ENCODE results near the gene HDDC3. TPM values are rescaled to one million over a fixed set of nuclear protein-coding genes. Genes with fewer than 3 reads are reported as not detected.

Gene HDDC3
- total RNA-seq, 1 experiment from 2014 or later: 51.9 TPM

GRCh38 chr15:90956274-90957030 lies 24.1 kb upstream of the HDDC3 start:
- Histone ChIP-seq H3K4me3 (no peak overlapping the region), H3K9me3 (no peaks in the 10 kb centered on the region), H3K27me3 (no peaks in the 10 kb centered on the region), H3K36me3 (peaks cover 45% of the 10 kb centered on the region)
- DNase-seq: no peak

- DNase-seq: no peak
- H3K36me3 ChIP-seq: peaks cover 44% of the 10 kb centered on the region
- H3K27me3 ChIP-seq: no peaks in the 10 kb centered on the region
- peak overlapping the region; percentile 89 for H3K4me3 ChIP-seq
- no peaks in the 10 kb centered on the region for H3K9me3 ChIP-seq
Measured at GRCh38 chr15:90955624-90956273, 23.4 kb upstream of the HDDC3 start.

GRCh38 chr15:90954712-90955623 lies 22.6 kb upstream of the HDDC3 start, which contains the start of gene RCCD1:
Gene RCCD1, plus strand, starts transcription at chr15:90954884. Its CDS starts 1,851 bp downstream, at chr15:90956735.
- no peaks in the 10 kb centered on the region for H3K27me3 ChIP-seq
- H3K4me3 ChIP-seq: peak within 1 kb of the TSS; percentile 89
- no peaks in the 10 kb centered on the region for H3K9me3 ChIP-seq
- H3K36me3 ChIP-seq: peaks cover 48% of the 10 kb centered on the region
- peak; percentile 97 for DNase-seq

GRCh38 chr15:90953947-90954711 lies 21.8 kb upstream of the HDDC3 start:
- Histone ChIP-seq H3K36me3 (peaks cover 53% of the 10 kb centered on the region), H3K4me3 (no peak overlapping the region; the same call in 1 of the 2 replicates), H3K9me3 (no peaks in the 10 kb centered on the region), H3K27me3 (no peaks in the 10 kb centered on the region)
- no peak for DNase-seq

GRCh38 chr15:90952901-90953677 lies 20.7 kb upstream of the HDDC3 start:
- no peak for DNase-seq
- Histone ChIP-seq H3K27me3 (no peaks in the 10 kb centered on the region), H3K4me3 (no peak overlapping the region), H3K36me3 (peaks cover 57% of the 10 kb centered on the region), H3K9me3 (no peaks in the 10 kb centered on the region)

- Histone ChIP-seq H3K36me3 (peaks cover 69% of the 10 kb centered on the region), H3K27me3 (no peaks in the 10 kb centered on the region), H3K4me3 (no peak overlapping the region), H3K9me3 (no peaks in the 10 kb centered on the region)
- no peak for DNase-seq
Measured at GRCh38 chr15:90950676-90951075, 18.3 kb upstream of the HDDC3 start.

GRCh38 chr15:90949979-90950675 lies 17.8 kb upstream of the HDDC3 start:
- no peak for DNase-seq
- no peak overlapping the region for H3K4me3 ChIP-seq
- H3K9me3 ChIP-seq: no peaks in the 10 kb centered on the region
- no peaks in the 10 kb centered on the region for H3K27me3 ChIP-seq
- H3K36me3 ChIP-seq: peaks cover 74% of the 10 kb centered on the region

GRCh38 chr15:90948506-90948905 lies 16.2 kb upstream of the HDDC3 start:
- Histone ChIP-seq H3K9me3 (no peaks in the 10 kb centered on the region), H3K27me3 (no peaks in the 10 kb centered on the region), H3K36me3 (peaks cover 77% of the 10 kb centered on the region), H3K4me3 (no peak overlapping the region)
- DNase-seq: no peak

- peaks cover 72% of the 10 kb centered on the region for H3K36me3 ChIP-seq
- no peaks in the 10 kb centered on the region for H3K9me3 ChIP-seq
- H3K4me3 ChIP-seq: no peak overlapping the region
- no peak for DNase-seq
- no peaks in the 10 kb centered on the region for H3K27me3 ChIP-seq
Measured at GRCh38 chr15:90947577-90948357, 15.4 kb upstream of the HDDC3 start.

- H3K4me3 ChIP-seq: no peak overlapping the region
- no peak for DNase-seq
- no peaks in the 10 kb centered on the region for H3K9me3 ChIP-seq
- H3K36me3 ChIP-seq: peaks cover 72% of the 10 kb centered on the region
- no peaks in the 10 kb centered on the region for H3K27me3 ChIP-seq
Measured at GRCh38 chr15:90946941-90947576, 14.7 kb upstream of the HDDC3 start.

- H3K9me3 ChIP-seq: no peaks in the 10 kb centered on the region
- H3K4me3 ChIP-seq: no peak overlapping the region
- peaks cover 69% of the 10 kb centered on the region for H3K36me3 ChIP-seq
- DNase-seq: no peak
- no peaks in the 10 kb centered on the region for H3K27me3 ChIP-seq
Measured at GRCh38 chr15:90946538-90946937, 14.2 kb upstream of the HDDC3 start.

GRCh38 chr15:90945091-90945490 lies 12.7 kb upstream of the HDDC3 start:
- Histone ChIP-seq H3K9me3 (no peaks in the 10 kb centered on the region), H3K27me3 (no peaks in the 10 kb centered on the region), H3K4me3 (no peak overlapping the region), H3K36me3 (peaks cover 69% of the 10 kb centered on the region)
- DNase-seq: no peak

GRCh38 chr15:90942354-90943120 lies 10.2 kb upstream of the HDDC3 start:
- H3K36me3 ChIP-seq: peaks cover 70% of the 10 kb centered on the region

More at GRCh38 chr15:90942354-90943120, 10.2 kb upstream of the HDDC3 start:
- no peak overlapping the region for H3K4me3 ChIP-seq
- no peak for DNase-seq
- H3K9me3 ChIP-seq: no peaks in the 10 kb centered on the region
- H3K27me3 ChIP-seq: no peaks in the 10 kb centered on the region

Data from MG63 (cell line).